NCI-H510A (cell line): ENCODE data around the gene MGAM2.

ENCODE experiments used
- DNase-seq: peaks from one replicate; lab custom pipeline; 2025; lab: John Stamatoyannopoulos, UW

MGAM2 gene

DNA sequence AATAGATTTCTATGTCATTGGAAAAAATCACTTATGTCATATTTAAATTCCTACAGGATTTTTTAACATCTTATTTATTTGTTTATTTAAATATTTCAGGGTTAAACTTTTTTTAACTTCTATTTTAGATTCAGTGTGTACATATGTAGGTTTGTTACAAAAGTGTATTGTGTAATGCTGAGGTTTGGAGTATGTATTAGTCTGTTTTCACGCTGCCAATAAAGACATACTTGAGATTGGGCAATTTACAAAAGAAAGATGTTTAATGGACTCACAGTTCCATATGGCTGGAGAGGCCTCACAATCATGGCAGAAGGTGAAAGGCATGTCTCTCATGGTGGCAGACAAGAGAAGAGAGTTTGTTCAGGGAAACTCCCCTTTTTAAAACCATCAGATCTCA, 65.4 kb downstream of the MGAM2 start:
- no peak for DNase-seq

DNA sequence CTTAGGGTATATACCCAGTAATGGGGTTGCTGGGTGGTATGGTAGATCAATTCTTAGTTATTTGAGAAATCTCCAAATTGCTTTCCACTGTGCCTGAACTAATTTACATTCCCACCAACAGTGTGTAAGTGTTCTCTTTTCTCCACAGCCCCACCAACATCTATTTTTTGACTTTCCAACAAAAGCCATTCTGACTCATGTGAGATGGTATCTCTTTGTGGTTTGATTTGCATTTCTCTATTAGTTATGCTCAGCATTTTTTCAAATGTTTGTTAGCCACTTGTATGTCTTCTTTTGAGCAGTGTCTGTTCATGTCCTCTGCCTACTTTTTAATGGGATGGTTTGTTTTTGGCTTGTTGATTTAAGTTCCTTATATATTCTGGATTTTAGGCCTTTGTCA, 66.4 kb downstream of the MGAM2 start:
- no peak for DNase-seq

DNA sequence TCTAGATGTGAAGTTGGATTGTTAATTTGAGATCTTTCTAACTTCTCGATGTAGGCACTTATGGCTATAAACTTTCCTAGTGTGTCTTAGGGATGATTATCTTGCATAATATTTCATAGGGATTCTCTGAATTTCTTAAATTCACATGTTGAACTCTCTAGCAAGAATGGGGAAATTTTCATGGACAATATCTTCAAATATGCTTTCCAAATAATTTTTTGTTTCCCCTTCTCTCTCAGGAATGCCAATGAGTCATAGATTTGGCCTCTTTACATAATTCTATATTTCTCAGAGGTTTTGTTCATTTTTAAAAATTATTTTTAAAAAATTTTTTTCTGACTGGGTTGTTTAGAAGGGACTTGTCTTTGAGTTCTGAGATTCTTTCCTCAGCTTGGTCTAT, 68.9 kb downstream of the MGAM2 start:
- no peak for DNase-seq

DNA sequence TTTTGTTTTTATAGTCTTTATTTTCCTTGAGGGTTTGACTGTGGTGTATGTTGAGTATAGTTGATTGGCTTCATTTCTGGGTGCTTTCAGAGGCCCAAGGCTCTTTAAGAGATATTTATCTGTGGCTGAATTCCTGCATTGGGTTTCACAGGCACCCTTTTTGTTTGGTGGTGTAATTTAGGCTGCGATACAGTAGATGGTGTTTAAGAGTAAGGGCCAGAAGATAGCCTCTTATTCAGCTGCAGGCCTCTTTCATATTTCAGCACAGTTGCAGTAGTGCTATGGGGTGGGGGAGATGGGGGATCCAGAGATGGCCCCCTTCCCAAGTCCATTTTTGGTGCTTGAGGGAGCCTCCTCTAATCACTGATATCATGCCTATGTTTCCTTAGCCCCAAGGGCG, 69.7 kb downstream of the MGAM2 start:
- DNase-seq, result no peak

DNA sequence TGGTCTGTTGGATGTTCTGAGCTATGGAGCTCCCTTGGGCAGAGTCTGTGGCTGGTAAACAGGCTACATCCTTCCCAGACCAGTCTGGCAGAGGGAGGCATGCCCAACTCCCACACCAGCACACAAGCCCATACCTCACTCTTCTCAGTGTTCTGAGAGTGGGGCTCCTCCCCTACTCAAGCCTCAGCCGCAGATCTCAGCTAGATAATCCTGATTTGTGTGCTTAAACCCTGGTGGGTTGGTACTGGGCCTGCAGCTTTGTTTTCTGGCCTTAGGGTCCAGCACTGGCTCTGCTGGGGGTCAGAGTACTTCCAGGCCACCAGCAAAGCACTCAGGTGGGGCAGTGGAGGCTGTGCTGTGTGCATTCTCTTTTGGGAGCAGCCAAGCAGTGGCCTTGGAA, 70.4 kb downstream of the MGAM2 start:
- DNase-seq, result no peak

DNA sequence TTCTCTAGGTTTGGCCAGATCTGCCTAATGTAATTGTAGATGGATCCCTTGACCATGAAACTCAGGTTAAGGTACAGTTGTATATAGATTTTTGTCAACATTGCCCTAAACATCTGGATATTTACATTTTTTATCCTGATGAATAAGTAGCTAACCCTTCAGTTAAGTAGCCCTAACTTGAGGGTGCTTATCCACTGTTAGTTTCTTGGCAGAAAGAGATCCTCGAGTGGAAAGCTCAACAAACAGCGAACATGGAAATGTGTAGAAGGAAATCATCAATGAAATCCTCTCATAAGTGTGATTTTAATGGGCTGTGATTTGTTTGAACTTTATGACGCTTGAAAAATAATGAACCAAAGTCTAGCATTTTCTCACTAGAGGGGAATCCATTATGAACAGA, 73.6 kb downstream of the MGAM2 start:
- DNase-seq, result no peak

DNA sequence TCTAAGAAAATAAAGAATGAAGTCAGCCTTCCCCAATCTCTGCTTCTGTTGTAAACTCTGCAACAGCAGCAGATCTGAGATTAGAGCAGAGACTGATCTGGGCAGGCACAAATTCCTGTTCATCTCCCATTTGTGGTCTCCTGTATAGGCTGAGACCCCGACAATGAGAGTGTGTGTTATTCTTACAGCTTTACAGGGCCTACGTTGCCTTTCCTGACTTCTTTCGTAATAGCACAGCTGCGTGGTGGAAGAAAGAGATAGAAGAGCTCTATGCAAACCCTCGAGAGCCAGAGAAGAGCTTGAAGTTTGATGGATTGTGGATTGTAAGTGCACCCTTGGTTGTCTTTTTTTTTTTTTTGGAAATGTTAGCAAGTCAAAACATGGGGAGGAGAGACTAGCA, 74.3 kb downstream of the MGAM2 start:
- no peak for DNase-seq

DNA sequence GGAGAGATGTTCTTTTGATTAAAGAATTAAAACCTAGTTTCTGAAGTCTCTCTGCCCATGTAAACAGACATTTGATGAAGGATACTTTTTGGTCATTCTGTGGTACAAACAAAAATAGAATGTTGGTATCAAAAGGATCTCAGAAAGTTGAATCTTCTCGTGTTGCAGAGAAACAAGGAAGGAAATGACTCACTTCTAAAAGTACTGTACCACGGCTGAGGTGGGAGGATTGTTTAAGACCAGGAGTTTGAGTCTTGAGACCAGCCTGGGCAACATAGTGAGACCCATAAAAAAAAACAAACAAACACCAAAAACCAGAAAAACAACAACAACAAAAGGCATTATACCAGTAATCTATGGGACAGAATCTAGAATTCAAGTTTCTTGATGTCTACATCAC, 76.6 kb downstream of the MGAM2 start:
- no peak for DNase-seq

DNA sequence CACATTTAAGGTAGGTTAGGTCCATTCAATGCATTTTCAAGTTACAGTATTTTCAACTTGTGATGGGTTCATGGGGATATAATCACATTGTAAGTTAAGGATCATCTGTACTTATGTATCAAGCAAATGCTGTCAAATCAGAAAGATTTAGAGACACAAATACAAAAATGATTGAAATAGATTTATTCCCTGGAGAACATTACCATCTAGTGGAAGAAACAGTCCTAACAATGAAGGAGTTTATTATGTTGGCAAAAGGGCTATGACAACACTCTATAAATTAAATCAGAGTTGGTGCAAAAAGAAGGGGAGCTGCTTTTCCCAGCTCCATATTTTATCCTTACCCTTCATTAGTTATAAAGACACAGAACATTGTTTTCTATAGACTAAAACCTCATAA, 77.3 kb downstream of the MGAM2 start:
- DNase-seq, result no peak

DNA sequence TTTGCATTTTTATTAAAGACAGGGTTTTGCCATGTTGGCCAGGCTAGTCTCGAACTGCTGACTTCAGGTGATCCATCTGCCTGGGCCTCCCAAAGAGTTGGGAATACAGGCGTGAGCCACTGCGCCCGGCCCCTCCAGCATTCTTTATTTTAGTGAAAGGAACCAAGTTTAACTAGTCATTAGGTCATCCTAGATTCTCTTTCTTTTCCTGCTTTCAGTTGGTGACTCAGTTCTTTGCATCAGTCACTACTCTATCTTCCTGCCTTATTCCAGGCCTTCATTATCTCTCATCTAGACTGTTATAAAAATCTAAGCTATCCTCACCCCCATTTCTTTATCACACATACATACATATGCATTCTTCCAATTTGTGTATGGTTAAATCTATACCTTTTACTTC, 82.7 kb downstream of the MGAM2 start:
- DNase-seq, result no peak

DNA sequence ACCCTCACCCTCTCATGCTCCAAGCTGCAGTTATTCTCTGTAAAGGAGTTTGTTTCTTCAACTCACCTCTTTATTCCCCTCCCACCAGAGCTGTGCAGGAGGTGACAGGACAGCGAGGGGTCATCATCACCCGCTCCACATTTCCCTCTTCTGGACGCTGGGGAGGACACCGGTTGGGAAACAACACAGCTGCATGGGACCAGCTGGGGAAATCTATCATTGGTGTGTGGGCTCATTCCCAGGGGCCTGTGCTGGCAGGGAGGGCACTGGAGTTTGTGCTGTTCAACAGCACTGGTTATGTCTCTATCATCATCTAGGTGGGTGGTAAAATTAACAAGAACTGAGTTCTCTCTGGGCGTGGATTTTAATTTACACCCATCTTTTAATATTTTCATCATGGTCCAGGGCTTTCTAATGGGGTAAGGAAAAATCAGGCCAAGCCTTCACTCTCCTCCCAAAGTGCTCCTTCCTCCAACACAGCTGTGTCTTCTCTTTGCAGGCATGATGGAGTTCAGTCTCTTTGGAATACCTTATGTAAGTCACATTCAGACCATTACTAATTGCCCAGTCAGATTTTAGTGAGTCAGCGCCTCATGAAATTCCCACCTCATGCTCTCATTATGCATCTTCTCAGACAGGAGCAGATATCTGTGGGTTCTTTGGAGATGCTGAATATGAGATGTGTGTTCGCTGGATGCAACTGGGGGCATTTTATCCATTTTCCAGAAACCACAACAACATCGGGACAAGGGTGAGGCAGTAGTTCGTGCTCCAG, 84.7 kb downstream of the MGAM2 start:
- no peak for DNase-seq

DNA sequence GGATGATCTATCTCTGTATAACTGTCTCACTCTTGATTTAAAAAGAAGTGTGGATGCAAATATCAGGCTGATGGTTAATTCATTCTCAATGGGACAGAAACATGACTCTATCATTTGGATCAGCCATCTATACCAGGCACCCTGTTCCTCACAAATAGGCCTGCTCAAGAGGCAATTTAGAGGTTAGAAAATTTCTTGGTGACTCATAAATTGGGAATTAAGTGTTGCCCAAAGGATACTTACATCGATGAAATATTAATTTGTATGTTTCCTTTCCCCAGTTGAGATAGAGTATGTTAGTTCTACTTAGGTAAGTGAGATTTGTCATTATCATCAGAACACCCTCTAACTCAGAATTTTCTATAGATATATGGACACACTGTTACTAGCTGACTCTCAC, 88.7 kb downstream of the MGAM2 start:
- DNase-seq, result no peak

DNA sequence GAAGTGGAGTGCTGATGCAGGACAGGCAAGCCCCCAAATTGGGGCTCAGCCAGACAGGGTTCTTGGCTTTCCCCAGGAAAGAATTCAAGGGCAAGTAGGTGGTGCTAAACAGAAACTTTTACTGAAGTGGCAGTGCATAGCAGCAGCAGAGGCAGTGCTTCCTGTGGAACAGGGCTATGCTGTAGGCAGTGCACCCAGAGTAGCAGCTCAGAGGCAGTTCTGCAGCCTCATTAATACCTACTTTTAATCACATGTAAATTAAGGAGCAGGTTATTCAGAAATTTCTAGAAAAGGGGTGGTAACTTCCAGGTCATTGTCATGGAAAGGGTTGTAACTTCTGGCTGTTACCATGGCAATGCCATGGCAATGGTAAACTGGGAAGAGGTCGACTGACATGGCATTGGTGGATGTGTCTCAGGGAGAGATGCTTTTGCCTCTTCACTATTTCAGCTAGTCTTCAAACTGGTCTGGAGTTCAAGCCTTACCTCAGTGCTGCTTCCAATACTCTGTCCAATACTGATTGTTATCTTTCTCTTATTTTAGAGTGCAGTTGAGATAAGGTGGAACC, 117.1 kb downstream of the MGAM2 start:
- DNase-seq, result no peak

DNA sequence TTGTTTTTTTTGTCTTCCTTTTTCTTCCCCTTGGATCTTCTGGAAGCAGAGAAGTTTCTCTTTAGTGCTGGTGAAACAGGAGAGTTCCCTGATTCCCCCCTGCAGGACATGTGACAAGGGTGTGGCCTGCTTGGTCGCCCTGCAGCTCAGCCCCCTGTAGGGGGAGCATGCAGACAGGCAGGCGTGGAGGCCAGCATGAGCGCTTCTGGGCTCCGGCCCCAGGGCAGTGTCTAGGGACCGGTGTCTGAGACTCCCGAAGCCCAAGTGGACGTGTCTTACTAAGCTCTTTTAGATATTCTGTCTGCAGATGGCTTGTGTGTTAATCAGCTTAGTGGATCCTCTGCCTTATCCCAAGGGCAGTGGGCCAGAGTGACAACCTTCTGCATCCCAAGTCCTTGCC, 120.2 kb downstream of the MGAM2 start:
- DNase-seq, result no peak

DNA sequence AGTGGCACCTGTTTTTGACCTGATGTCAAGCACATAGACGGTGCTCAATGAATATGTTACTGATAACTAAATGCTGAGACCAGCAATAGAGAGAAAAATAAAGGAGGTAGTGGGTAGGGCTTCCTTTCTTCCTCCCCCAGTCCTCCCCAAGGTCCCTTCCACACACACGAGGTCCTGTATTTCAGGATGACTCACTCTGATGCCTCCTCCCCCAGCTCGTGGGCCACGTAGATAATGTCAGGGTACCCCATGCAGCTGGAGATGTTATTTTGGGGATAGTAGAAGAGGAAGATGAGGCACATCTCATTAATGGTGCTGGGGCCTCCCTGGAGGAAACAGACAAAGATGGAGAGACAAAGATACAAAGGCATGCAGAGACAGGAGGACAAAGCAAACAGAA, 129.0 kb downstream of the MGAM2 start:
- no peak for DNase-seq

DNA sequence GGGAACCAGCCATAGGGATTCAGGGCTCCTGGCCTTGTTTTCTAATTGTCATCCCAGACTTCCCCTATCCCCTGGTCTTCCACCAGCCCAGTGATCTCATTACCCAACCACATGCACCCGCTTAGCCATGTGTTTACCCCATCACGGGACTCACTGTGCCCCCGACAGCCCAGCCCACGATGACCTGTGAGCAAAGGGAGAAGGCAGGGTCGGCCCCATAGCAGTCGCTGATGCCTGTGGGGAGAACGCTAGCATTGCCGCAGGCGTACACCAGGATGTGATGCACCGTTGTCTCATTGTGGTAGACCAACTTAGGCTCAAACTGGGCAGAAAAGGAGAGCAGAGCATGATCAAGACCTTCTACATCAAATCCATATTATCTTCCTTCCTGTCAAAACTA, 132.3 kb downstream of the MGAM2 start:
- DNase-seq, result no peak

DNA sequence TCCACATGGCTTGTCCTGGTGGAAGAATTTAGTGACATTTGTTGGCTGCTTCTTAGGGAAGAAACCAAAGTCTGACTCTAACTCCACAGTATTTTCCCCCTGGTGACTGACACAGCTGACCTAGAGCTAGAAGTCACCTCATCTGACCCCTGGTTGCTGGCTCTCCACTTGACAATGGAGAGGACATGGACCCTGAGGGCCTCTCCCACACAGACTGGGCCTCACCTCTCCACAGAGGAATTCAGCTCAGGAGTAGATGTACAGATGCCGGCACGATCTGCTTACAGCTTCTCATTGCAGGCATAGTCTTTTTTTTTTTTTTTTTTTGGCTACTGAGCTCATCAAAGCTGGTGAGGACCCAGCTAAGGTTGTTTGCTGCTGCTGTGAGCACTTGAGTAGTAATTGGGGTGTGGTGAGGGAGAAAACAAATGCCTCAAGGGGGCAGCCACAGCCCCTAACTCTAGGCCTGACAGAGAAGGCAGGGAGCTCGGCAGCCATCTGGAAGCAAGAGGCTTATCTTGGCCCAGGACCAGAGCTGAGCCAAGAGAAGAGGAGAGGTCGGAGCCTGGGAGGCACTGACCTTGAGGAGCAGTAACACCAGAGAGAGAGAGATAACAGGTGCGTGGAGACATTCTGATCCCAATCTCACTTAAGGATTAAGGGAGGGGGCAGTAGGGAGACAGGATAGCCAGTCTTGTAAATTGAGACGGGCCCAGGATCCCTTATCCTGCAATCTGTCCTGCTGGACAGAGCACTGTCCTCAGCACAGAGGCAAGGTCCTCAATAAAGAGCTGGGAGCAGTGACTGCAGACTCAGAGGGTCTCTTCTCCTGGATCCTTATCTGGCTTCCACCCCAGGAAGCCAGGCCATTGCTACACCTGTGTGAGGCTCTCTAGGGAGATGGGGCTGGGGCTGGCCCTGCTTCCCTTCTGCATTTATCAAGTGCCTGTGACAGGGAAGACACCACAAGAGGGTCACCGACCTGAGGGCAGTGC, 136.9 kb downstream of the MGAM2 start:
- no peak for DNase-seq

DNA sequence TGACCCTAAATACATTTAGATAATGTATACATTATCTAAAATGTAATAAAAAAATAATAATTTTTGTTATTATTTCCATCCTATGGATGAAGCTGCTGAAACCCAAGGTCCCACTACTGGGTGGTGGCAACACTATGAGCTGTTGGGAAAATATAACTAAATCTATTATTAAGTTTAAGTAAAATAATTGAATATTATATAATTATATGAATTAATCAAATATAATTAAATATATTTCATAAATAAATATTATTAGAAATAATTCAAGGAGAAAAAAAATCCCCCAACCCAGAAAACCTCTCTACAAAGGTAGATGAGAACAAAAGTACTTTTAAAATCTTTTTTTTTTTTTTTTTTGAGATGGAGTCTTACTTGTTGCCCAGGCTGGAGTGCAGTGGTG, 138.4 kb downstream of the MGAM2 start:
- no peak for DNase-seq

DNA sequence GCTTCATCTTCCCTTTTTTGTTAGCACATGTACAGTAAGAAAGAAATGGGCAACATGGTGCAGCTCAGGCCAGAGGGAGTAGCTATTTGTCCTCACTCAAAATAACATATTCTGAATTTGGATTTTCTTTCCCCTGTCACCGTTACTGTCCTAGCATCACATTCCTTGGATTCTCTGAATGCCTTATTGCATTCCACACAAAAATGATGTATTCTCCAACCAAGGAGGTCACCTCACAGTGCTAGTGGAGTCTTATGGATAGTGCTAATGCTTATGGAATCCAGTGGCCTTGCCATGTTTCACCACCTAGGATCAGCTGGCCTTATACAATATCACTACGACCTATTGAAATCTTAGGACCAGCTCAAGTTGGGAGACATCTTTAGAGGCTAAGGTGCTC, 139.2 kb downstream of the MGAM2 start:
- DNase-seq, result no peak

DNA sequence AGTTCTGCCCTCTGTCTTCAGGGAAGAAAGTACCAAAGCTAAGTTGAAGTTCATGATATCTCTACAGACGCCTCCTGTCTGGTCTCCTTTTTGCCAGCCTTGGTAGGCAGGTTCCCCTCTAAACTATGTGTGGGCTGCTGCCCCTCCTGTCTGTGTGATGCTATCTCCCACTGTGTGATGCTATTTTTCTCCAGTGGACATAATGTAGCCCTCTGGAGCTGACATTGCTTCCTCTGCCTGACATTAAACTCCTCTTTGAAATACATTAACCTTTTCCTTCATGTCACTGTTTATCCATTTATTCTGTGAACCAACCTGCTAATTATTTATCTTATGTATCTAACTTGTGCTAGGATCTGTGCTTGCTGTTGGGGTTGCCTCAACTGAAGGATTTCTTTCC, 146.4 kb downstream of the MGAM2 start, which contains the start of gene PRSS58:
PRSS58 (minus strand) TSS at position 101 of the 400 bp plus-strand sequence. CDS start 351 bp downstream, outside the sequence.
- no peak for DNase-seq

DNA sequence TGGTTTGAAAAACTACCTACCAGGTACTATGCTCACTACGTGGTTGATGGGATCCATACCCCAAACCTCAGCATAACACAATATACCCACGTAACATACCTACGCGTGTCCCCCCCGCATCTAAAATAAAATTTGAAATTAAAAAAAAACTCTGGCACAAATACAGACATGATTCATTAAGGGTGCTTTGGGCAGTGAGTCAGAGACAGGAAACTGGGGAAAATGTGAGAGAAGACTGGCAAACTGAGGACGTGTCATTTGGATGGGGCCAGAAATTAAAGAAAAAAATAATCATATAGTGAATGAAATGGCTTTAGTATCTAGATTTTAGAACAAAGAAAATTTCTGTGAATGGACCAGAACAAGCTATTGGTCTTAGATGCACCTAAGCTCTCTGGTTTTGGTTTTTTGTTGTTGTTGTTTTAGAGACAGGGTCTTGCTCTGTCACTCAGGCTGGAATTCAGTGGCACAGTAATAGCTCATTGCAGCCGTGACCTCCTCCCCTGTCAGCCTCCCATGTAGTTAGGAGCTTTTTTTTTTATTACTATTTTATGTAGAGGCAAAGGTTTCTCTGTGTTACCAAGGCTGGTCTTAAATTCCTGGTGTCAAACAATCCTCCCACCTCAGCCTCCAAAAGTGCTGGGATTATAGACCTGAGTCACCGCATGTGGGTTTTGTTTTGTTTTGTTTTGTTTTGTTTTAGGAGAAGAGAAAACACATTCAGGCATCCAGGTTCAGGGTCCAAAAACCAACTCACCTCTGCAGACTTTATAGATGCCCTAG, 152.3 kb downstream of the MGAM2 start:
- no peak for DNase-seq
